ENCODE measurements around the gene SLC10A1. TPM values are rescaled to one million over a fixed set of nuclear protein-coding genes. Genes with fewer than 3 reads are reported as not detected.
"Not testable (repeated sequence)": the region's sequence is repeated elsewhere in the genome, so short reads cannot be mapped to it uniquely, and the experiment has no call there.

Gene SLC10A1
- total and polyA plus RNA-seq, 3 donors from 2014 or later, result 0.30 TPM; not detected in 2

GRCh38 chr14:69741055-69741454 lies 56.0 kb downstream of the SLC10A1 start:
- 95 to 100% methylated on average over 1 of the region's 1 CpG for WGBS, 2 donors
- no peak overlapping the region for H3K27ac ChIP-seq
- no peak for DNase-seq
- H3K36me3 ChIP-seq (ENCODE audit: low read depth, missing control alignments), result no peaks in the 10 kb centered on the region
- no peak overlapping the region for H3K4me3 ChIP-seq
- no peaks in the 10 kb centered on the region for H3K9me3 ChIP-seq
- no peak for TF ChIP-seq CTCF (IDR thresholded peaks at IDR 0.05)
- TF ChIP-seq POLR2A (IDR thresholded peaks at IDR 0.05), result no peak
- no peaks in the 10 kb centered on the region for H3K4me1 ChIP-seq
- H3K27me3 ChIP-seq, result no peaks in the 10 kb centered on the region
- intact Hi-C loops (cut with DNase I; ENCODE audit: low total_unique reads), result no loop called here

DNA sequence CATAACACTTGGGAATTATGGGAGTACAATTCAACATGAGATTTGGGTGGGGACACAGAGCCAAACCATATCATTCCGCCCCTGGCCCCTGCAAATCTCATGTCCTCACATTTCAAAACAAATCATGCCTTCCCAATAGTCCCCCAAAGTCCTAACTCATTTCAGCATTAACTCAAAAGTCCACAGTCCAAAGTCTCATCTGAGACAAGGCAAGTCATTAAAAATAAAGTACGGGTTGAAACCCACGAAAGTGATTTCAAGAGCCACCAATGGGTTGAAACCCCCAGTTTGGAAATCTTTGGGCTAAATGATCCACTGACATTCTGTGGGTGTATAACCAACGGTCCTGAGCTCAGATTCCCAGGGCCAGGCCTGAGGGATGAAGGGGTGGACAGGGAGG lies 60.6 kb downstream of the SLC10A1 start:
- intact Hi-C loops (cut with DNase I; ENCODE audit: low total_unique reads); H3K9me3 ChIP-seq; DNase-seq; H3K27ac ChIP-seq; H3K4me3 ChIP-seq; H3K27me3 ChIP-seq; H3K4me1 ChIP-seq; H3K36me3 ChIP-seq (ENCODE audit: low read depth, missing control alignments): not testable (repeated sequence)
- 84 to 90% methylated on average over 4 of the region's 4 CpGs for WGBS, 2 donors

DNA sequence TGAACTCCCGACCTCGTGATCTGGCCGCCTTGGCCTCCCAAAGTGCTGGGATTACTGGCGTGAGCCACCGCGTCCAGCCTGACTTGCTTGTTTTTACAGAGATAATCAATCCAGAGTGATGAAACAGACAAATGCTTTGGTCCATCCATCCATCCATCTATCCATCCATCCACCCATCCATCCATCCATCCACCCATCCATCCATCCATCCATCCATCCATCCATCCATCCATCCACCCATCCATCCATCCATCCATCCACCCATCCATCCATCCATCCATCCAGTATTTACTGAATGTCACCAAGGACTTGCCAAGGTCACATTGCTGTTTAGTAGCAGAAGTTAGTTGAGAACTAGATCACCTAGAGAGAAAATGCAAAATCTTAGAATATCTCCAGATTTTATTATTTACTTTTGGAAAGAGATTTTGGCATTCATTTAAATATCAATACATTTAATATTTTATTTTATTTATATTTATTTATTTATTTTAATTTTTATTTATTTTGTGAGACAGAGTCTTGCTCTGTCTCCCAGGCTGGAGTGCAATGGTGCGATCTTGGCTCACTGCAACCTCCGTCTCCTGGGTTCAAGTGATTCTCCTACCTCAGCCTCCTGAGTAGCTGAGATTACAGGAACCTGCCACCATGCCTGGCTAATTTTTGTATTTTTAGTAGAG lies 65.0 kb downstream of the SLC10A1 start:
- H3K4me1 ChIP-seq; H3K27me3 ChIP-seq; H3K27ac ChIP-seq; DNase-seq; intact Hi-C loops (cut with DNase I; ENCODE audit: low total_unique reads); H3K9me3 ChIP-seq; H3K4me3 ChIP-seq; H3K36me3 ChIP-seq (ENCODE audit: low read depth, missing control alignments): not testable (repeated sequence)
- whole genome bisulfite sequencing, 2 donors, result 95 to 97% methylated on average over 8 of the region's 8 CpGs

DNA sequence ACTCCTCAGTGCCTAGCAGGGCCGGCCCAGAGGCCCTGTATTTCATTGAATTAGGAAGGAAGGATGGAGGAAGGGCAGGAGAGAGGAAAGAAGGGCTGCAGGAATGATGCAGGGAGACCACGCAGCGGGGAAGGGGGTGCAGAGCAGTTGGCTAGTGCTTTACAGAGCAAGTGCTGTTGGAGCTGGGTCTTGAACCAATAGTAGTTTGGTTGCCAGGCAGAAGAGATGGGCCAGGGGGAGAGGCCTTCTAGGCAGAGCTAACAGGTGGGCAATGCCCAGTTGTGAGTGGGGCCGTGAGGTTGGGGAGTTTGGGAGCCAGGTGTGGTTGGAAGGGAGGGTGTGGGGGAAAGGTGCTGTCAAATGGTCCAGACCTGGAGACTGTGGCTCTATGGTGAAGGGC lies 69.2 kb downstream of the SLC10A1 start:
- H3K4me1 ChIP-seq, result peaks cover 6% of the 10 kb centered on the region
- H3K27ac ChIP-seq, result no peak overlapping the region
- WGBS, 2 donors, result 48 to 80% methylated on average over 4 of the region's 4 CpGs

DNA sequence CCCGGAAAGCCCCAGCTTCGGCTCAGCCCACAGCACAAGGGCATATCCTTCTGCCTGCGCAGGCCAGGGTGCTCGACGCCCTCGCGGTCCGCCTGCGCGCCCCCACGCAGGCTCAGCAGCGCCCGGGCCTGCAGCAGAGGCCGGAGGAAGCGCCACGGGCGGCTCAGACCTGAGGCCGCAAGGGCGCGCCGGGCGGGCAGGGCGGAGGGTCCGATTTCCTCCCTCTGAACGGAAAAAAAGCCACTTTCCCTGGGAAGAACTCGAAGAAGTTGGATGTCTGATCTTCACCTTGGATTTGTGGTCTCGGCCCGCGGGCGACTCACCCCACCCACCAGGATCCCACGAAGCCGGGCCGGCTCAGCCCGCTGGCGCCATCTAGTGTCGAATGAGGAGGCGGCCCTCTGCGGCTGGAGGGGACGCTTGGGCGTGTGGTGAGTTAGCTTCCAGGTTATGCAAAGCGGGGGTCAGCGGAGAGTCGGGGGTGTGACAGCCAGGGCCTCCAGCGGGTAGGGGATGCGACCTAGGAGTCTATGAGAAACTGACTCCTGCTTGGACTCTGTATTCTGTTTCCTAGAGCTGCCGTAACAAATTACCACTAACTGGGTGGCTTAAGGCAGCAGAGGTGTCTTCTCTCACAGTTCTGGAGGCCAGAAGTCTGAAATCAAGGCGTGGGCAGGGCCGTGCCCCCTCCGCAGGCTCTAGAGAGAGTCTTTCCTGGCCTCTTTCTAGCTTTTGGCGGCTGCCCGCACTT lies 70.1 kb downstream of the SLC10A1 start:
- Histone ChIP-seq H3K27ac (peak overlapping the region in 1 of 2 donors; percentile 77), H3K27me3 (no peaks in the 10 kb centered on the region), H3K4me3 (peak overlapping the region; percentile 52 to 59), H3K4me1 (peaks cover 6% of the 10 kb centered on the region), H3K36me3 (ENCODE audit: low read depth, missing control alignments) (no peaks in the 10 kb centered on the region), H3K9me3 (no peaks in the 10 kb centered on the region)
- DNase-seq, result peak; percentile 89
- intact Hi-C loops (cut with DNase I; ENCODE audit: low total_unique reads), result no loop called here
- no peak for TF ChIP-seq POLR2A (IDR thresholded peaks at IDR 0.05)
- peak; percentile 93 to 96 (median 96) for TF ChIP-seq CTCF (IDR thresholded peaks at IDR 0.05)
- 6% methylated on average over 21 to 51 of the region's 51 CpGs for WGBS, 2 donors

More for the DNA sequence above, 69.2 kb downstream of the SLC10A1 start:
- no peaks in the 10 kb centered on the region for H3K27me3 ChIP-seq
- no peaks in the 10 kb centered on the region for H3K9me3 ChIP-seq
- intact Hi-C loops (cut with DNase I; ENCODE audit: low total_unique reads), result loop anchor here (2.0 kb wide), 1 partner anchor 143 kb away; no protein-coding TSS in a partner anchor
- DNase-seq, result no peak
- no peaks in the 10 kb centered on the region for H3K36me3 ChIP-seq (ENCODE audit: low read depth, missing control alignments)
- no peak overlapping the region for H3K4me3 ChIP-seq
- no peak for TF ChIP-seq POLR2A (IDR thresholded peaks at IDR 0.05)
- TF ChIP-seq CTCF (IDR thresholded peaks at IDR 0.05), result no peak

Small RNAs within 50 kb of the gene (small RNA-seq; reads per million reads assigned to genes)
- 0 reads per million in 2 donors for gene RF00614

Other genes with a start within 250 kb of the SLC10A1 start
- gene CCDC177, start 222.4 kb downstream of the SLC10A1 start, total RNA-seq, result 1 to 10 TPM; 1.7 to 1.9 TPM
- 0.63 TPM for gene CCDC177, start 222.4 kb downstream of the SLC10A1 start, polyA plus RNA-seq (ENCODE audit: insufficient read depth, low read depth, low replicate concordance)
- gene SUSD6, start 185.6 kb downstream of the SLC10A1 start, total RNA-seq, result 10 to 100 TPM; 38.7 to 39.5 TPM
- gene SUSD6, start 185.6 kb downstream of the SLC10A1 start, polyA plus RNA-seq (ENCODE audit: insufficient read depth, low read depth, low replicate concordance), result 27.7 TPM
- gene SRSF5, start 30.1 kb downstream of the SLC10A1 start, total RNA-seq, result 100 to 1,000 TPM; 500 to 530 TPM
- 341 TPM for gene SRSF5, start 30.1 kb downstream of the SLC10A1 start, polyA plus RNA-seq (ENCODE audit: insufficient read depth, low read depth, low replicate concordance)
- 100 to 1,000 TPM; 143 to 248 TPM for gene SMOC1, start 82.2 kb upstream of the SLC10A1 start, total RNA-seq
- gene SMOC1, start 82.2 kb upstream of the SLC10A1 start, polyA plus RNA-seq (ENCODE audit: insufficient read depth, low read depth, low replicate concordance), result 88.2 TPM